ENCODE data around the gene KIFC3. TPM values are rescaled to one million over a fixed set of nuclear protein-coding genes. Genes with fewer than 3 reads are reported as not detected.

The KIFC3 gene
- total RNA-seq, 1 donor from 2014 or later, result 39.3 TPM

DNA sequence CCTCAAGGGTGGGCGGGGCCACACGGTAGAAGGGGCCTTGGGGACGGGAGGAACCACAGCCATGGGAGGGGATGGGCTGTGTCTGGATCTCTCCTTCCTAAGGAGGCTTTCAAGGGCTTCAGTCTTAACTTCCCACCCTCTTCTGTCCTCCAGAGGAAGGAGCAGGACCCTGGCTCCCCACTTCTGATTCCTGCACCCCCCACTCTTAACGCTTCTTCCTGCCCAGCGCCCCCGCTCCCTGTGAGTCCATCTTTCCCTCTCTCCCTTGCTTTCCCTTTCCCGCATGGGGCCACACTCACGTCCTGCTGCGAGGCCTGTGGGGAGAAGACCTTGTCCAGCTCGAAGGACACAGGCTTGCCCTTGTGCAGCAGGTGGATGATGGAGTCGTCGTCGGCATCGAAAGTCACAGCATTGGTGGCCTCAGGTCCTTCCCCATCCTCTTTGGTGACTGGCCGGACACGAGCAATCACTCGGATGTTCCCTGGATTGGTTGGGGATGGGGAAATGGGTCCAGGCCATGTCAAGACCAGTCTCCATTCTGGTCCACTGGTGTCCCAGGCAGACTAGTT lies 37.0 kb downstream of the KIFC3 start:
- no peak for DNase-seq (ENCODE audit: low spot score)

DNA sequence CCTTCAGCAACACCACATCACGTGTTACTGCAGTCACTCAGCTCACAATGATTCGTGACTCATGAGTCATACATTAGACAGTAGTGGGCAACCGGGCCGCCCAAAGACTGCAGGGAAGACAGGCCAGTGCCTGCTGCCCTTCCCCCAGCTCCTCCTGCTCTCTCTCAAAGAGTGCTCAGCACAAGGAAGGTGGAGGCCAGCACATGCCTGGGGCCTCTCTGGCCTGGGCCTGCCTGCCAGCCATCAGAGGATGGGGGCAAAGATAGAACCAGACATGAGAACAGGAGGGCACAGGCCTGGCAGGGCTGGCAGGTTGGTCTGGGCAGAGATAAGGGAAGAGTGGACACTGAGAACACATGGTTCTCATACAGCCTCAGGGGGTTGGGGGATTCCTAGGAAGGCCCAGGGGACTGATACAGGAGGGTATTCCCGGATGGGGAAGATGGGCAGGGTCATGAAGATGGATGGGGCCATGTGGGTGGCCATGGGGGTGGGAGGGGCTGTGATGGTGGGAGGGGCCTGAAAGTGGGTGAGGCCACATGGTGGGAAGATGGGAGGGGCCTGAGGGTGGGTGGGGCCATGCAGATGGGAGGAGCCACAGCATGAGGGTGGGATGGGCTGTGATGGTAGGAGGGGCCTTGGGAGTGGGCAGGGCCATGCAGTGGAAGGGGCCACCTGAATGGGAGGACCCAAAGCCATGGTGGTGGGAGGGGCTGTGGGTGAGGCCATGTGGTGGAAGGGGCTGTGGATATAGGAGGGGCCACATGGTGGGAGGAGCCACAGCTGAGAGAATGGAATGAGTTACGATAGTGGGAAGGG lies 37.7 kb downstream of the KIFC3 start:
- DNase-seq (ENCODE audit: low spot score), result no peak

GRCh38 chr16:57764006-57764340 lies 38.3 kb downstream of the KIFC3 start:
- no peak for DNase-seq (ENCODE audit: low spot score)

DNA sequence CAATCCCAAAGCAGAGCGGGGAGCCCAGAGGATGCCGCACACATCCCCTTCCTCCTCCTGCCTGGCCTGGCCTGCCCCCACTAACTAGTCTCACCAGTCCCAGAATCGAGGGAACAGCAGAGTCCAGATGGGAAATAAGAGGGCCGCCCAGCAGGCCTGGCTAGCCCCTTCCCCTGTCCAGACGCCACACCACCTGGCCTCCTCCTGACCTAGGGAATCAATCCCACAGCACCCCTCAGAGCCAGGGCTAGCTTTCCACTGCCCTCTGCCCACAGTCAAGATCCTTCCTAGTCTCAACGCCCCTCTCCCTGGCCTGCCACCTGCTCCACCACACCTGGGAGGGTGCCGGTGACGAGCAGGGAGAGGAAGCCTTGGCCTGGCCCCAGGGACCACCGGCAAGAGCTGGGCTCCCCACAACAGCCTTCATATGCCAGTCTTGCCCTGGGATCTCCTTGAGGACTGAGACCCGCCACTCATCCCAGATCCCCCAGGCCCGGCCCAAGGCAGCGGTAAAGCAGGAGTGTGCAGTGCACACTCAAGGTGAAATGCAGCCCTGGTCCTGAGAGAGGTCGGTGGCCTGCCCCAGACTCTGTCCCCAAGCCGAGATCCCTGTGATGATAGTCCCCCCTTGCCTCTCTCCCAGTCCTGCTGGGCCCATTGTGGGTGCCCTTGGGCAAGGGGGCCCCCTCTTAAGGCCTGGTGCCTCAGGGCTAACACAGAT lies 38.8 kb downstream of the KIFC3 start:
- no peak for DNase-seq (ENCODE audit: low spot score)

GRCh38 chr16:57762365-57763040 lies 39.8 kb downstream of the KIFC3 start:
- DNase-seq (ENCODE audit: low spot score), result no peak

- DNase-seq (ENCODE audit: low spot score), result no peak
These were observed 40.3 kb downstream of the KIFC3 start for GRCh38 chr16:57761957-57762356.

DNA sequence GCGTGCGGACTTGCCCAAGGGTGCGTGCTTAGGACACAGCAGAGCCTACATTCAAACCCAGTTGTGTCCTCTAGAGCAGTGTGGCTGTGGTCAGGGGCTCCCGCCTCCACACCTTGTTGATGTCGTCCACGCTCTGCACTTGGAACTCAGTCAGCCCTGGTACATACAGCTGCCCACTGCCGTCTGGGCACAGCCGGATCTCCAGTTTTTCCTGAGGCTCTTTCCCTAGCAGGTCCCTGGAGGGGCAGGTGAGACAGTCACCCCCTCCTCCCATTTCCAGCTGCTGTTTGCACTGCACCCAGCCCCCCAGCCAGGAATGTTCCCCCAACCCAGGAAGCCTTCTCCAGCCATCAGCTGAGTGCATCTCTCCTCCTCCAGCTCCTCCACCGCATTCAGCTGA lies 41.0 kb downstream of the KIFC3 start:
- DNase-seq (ENCODE audit: low spot score), result no peak

DNA sequence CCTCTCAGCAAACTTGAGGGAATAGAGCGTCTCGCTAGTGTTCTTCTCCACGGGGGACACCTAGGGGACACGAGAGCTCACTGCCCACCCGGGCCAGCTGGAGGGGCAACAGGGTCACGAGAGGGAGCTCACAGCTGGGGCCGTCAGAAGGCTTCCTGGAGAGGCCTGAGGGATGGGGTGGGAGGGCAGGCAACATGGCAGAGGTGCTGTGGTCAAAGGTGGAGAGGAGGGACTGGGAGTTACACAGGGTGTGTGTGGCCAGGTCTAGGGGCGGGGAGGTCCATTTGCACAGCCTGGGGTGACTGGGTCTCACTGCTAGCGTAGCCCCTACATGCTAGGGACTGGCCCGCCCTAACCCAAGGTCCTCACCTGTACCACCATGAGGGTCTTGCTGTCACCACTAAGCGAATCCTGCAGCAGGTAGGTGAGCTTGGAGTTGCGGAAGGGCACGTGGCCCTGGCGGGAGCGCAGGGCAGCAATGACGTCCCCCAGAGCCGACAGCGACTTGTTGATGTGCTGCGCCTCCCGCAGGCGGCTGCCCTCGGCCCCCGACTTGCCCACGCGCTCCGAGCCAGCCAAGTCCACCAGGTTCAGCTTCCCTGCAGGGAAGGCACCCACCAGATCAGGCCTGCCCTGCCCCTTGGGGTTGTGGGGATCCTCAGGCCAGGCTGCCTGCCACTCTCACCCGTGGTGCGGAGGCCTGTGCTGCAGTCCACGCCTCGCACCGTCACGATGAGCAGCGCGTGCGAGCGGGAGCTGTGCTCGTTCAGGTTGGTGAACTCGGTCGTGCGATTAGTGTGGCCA lies 41.7 kb downstream of the KIFC3 start:
- DNase-seq (ENCODE audit: low spot score), result no peak

DNA sequence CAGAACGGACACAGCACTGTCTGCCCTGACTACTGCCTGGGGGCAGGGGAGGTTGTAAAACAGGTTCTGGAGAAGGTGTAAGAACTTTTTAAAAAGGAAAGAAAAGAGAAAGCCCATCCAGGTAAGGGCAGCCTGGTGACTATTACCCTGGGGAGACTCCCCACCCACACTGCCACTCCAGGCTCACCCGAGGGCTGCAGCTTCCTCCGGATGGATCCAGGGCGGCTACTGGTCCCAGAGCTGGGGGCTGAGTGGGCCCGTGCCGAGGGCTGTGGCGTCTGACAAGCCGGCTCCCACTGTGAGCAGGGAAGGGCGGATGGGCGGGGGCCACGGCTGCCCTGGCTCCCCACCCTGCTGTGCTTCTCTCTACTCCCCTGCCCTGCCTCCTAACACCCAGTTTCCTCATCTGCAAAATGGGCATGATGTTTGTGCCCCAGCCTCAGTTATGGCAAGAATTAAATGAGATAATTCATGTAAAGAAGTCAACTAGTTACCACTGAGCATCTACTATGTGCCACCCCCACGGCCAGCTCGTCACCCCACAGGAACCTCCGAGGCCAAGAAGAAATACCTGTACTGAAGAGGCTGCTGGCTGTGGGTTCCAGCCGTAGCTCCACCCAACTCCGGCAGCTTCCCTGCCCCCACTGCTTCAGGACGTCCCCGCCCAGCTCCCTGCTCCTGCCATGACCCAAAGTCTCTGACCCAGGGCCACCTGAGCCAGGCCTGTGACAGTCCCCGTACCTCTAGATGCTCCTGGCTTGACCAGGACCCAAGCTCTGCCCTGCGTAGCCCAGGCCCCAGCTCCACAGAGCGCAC lies 42.5 kb downstream of the KIFC3 start:
- DNase-seq (ENCODE audit: low spot score), result no peak

GRCh38 chr16:57759131-57759530 lies 43.2 kb downstream of the KIFC3 start:
- DNase-seq (ENCODE audit: low spot score), result no peak

DNA sequence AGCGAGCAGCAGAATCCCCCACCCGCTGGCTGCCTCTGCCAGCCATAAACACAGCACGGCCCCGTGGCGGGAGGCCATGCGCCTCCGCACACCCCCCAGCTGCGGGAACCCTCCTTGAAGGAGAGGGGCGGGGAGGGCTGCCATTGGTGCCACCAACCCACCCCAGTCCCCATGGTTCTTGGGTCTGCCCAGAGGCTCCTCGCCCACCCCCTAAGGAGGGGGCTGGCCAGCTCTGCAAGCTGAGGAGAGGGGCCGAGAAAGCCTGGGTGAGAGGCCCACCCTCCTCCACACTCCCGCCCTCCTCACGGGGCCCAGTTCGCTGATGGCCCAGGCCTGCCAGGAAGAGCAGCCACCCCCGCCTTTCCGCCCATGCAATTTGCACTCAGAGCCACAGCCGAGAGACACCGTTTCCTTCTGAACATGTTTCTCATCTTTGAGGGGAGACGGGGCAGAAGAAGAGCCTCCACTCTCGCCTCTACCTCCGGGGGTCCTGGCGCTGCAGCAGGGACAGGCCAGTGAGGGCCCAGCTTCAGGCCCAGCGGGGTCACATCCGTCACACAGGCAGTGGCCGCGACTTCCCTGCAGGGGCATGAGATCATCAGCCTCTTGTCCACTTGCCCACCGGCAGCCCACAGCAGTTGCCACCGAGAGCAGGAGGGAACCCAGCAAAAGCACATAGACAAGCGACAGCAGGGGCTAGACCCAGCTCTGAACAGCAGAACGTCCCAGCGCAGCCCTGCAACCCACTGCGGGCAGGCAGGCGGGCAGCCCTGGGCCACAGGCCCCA lies 43.8 kb downstream of the KIFC3 start:
- no peak for DNase-seq (ENCODE audit: low spot score)

GRCh38 chr16:57757883-57758282 lies 44.4 kb downstream of the KIFC3 start:
- no peak for DNase-seq (ENCODE audit: low spot score)

DNA sequence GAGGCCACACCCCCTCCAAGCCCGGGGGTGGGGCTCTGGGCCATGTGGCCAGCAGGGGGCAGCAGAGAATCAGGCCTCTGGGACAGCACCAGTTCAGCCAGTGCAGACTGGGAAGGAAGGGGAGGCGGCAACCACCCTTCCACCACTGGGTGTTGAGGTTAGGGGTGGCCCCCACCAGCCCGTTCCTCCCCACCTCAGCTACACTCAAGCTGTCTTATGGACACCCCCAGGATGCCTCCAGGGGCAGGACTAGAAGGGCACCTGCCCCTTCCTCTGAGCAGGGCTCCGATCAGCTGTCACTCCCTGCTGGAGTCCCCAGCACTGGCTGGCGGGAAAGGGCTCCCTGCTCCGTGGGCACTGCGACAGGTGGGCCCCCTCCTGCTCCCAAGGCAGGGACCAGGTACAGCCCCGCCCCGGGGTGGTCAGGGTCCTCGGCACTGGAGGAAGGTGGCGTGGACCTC lies 44.9 kb downstream of the KIFC3 start:
- peak; percentile 89 for DNase-seq (ENCODE audit: low spot score)

DNA sequence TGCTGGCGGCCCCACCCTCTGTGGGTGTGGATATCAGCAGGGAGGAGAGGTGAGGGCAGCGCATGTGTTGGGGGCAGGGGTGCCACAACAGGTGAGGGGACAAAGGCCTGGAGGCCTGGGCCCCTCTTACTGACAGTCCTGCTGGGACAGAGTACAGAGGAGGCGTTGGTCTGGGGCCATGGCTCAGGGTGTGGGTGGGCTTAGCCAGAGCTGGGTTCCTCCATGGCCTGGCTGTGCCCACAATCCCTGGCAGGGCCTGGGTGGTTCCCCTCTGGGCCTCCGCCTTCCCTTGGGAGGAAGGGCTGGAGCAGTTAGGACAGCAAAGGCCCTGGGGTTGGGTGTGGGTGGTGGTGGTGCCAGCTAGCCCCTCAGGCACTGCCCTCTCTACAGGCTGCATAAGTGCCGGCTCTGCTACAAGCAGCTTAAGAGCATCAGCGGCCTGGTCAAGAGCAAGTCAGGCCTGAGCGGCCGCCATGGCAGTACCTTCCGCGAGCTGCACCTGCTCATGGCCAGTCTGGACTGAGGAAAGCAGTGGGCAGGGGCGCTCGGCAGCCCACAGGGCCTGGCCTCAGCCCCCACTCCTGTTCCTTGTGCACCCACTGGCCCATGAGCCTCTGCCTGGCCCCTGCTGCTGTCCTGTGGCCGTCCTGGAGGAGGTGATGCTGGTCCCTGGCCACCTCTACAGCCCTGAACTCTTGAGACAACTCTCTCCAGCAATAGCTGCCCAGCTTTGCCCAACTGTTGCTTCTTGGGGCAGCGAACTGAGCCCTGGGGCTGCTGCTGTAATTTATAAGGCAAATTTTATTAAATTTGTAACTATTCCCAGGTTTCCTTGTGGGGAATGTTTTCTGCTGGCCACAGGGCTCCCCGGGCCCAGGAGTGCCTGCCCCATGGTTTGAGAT lies 45.6 kb downstream of the KIFC3 start:
- no peak for DNase-seq (ENCODE audit: low spot score)

DNA sequence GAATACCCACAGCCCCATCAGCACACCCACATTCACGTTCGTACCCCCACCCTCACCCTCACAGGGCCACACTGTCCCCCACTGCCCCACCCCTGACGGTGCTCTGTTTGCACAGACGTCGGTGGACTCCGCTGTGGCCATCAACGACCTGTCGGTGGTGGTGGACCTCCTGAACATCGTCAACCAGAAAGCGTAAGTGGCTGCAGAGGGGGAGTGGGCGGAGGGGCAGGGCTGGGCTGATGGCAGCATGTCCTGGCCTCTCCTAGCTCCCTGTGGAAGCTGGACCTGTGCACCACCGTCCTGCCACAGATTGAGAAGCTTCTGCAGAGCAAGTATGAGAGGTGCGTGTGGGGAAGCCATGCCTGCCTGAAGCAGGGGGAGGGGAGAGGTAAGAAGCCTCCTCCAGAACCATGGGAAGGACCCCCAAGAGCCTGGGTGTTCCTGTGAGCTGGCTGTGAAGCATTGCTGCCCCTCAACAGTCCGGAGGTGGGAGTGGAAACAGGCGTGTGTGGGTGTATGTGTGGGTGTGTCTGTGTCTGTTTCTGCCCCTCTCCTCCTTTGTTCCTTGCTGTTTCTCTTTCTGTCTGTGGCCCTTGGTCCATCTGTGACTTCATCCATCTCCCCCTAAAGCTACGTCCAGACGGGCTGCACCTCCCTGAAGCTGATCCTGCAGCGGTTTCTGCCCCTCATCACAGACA lies 46.4 kb downstream of the KIFC3 start:
- DNase-seq (ENCODE audit: low spot score), result no peak

DNA sequence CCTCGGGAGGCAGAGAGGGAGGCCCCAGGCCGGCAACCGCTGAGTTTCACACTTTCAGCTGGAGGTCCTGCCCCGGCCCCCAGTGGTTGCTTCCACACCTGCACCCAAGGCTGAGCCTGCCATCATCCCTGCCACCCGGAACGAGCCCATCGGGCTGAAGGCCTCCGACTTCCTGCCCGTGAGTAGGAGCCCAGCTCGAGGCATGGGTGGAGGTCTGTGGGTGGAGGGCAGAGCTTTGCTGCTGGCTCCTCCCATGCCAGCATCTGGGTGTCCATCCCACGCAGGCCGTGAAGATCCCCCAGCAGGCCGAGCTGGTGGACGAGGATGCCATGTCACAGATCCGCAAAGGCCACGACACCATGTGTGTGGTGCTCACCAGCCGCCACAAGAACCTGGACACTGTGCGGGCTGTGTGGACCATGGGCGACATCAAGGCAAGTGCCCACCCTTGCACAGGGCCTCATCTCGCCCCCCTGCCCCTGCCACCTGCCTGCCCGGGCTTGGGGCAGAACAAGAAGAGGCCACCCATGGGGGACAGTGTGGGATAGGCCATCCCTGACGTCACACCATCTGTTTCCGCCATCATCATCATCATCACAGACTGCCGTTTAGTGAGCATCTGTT lies 47.1 kb downstream of the KIFC3 start:
- DNase-seq (ENCODE audit: low spot score), result no peak

DNA sequence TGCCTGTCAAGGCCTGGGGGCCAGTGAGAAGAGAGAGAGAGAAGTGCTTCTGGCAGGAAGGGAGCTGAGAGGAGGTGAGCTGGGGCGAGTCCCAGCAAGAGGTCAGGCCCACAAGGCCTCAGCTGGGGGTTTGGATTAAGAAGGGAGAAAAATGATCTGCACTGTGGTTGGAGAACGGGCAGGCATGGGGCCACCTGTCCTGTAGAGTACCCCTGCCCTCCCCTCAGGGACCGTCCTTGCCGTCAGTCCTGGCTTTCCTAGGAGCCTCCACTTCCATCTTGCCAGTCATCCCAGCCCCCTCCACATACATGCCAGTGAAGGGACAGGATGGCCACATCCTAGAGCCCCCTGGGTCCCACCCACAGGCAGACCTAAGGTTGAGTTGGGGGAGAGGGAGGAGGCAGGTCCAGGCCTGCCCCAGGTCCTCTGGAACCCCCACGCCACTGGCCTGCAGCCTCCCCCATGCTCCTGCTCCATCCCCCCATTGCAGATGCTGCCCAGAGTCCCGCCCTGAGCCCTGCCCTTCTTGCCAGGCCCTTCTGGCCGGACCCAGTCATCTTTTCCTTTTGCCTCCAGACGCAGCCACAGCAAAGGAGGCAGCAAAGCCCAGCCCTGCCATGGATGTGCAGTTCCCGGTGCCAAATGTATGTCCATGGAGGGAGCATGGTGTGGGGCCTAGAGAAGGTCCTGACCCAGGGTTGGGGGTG lies 47.8 kb downstream of the KIFC3 start:
- no peak for DNase-seq (ENCODE audit: low spot score)

Data from mucosa of gallbladder (tissue), 1 donor.